NB4 (cell line): ENCODE results near the gene ADCY5.

ENCODE experiments used
- DNase-seq: peaks from one replicate; pipeline ENCODE4 v3.0.0; 2010; ENCODE audit warnings: low read depth
- H3K4me3 ChIP-seq: one replicate; pipeline ENCODE4 v1.5.1; 2011; ENCODE audit warnings: mild to moderate bottlenecking, low read depth, low read length, moderate library complexity
- CTCF ChIP-seq: IDR thresholded peaks from one replicate; pipeline ENCODE4 v1.5.1; 2012; ENCODE audit warnings: low read depth, low read length
- MAX ChIP-seq: IDR thresholded peaks from 2 replicates; pipeline ENCODE4 v1.6.1; 2011; ENCODE audit warnings: low read depth, low read length
- MYC ChIP-seq: IDR thresholded peaks from 2 replicates; pipeline ENCODE4 v1.6.1; 2011; ENCODE audit warnings: low read depth, low read length
- POLR2A ChIP-seq: IDR thresholded peaks from 2 replicates; pipeline ENCODE4 v1.6.1; 2011; ENCODE audit warnings: mild to moderate bottlenecking; ENCODE audit not compliant: insufficient read length; ENCODE audit errors: extremely low read depth

The ADCY5 gene

GRCh38 chr3:123371859-123372685 is 76.8 kb downstream of the ADCY5 start:
- no peak for DNase-seq
- TF ChIP-seq CTCF = no peak
- TF ChIP-seq MYC = no peak
- TF ChIP-seq POLR2A = no peak
- TF ChIP-seq MAX = no peak
- H3K4me3 ChIP-seq = no peak overlapping the region

- H3K4me3 ChIP-seq = no peak overlapping the region
- no peak for TF ChIP-seq MAX
- TF ChIP-seq POLR2A = no peak
- TF ChIP-seq MYC = no peak
- TF ChIP-seq CTCF = no peak
- DNase-seq = no peak
These were observed 77.5 kb downstream of the ADCY5 start for GRCh38 chr3:123371426-123371825.

GRCh38 chr3:123370819-123371218 is 78.1 kb downstream of the ADCY5 start:
- H3K4me3 ChIP-seq = no peak overlapping the region
- no peak for TF ChIP-seq POLR2A
- no peak for TF ChIP-seq MYC
- TF ChIP-seq CTCF = no peak
- TF ChIP-seq MAX = no peak
- DNase-seq = no peak

- no peak for DNase-seq
- no peak for TF ChIP-seq POLR2A
- no peak for TF ChIP-seq CTCF
- TF ChIP-seq MYC = no peak
- no peak for TF ChIP-seq MAX
- no peak overlapping the region for H3K4me3 ChIP-seq
These were observed 79.8 kb downstream of the ADCY5 start for GRCh38 chr3:123369085-123369484.

- TF ChIP-seq CTCF (no peak), POLR2A (no peak), MAX (no peak), MYC (no peak)
- H3K4me3 ChIP-seq = no peak overlapping the region
- no peak for DNase-seq
These were observed 81.3 kb downstream of the ADCY5 start for GRCh38 chr3:123367467-123368154.
